Measurements from ENCODE around the gene MYH14.

Gene MYH14

DNA sequence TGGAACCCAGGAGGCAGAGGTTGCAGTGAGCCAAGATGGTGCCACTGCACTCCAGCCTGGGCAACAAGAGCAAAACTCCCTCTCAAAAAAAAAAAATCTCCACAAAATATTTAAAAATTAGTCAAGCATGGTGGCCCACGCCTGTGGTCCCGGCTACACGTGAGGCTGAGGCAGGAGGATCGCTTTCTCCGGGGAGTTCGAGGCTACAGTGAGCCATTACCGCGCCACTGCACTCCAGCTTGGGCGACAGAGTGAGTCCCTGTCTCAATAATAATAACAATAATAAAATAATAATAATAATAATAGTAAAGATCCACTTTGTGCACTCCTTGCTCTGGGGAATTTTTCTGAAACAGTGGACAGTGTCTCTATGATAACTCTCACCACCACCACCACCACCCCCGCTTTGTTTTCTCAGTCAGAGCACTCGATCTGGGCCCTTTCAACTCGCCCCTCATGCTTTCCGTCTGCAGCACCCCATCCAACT is 153.3 kb downstream of the MYH14 start:
- POLR2A ChIA-PET = interaction anchor here (1.1 kb wide), 1 partner anchor 59 kb away, joined by 4 read pairs; no protein-coding TSS in a partner anchor
- H3K27ac ChIP-seq (ENCODE audit: insufficient read depth in 1 of 2, low read depth in 1 of 2, low read length in 2 of 2, poor library complexity in 1 of 2, severe bottlenecking in 2 of 2) = peak overlapping the region in 1 of 2 experiments; percentile 87
- peaks cover 0 to 11% (median 8%) of the 10 kb centered on the region in 4 experiments for H3K4me1 ChIP-seq (ENCODE audit: control extremely low read depth in 1 of 4, control insufficient read depth in 4 of 4, insufficient read depth in 4 of 4, low read length in 3 of 4)
- no peaks in the 10 kb centered on the region for H3K36me3 ChIP-seq (ENCODE audit: control insufficient read depth in 4 of 4, insufficient read depth in 4 of 4, low read length in 3 of 4)
- peak overlapping the region in 3 of 7 experiments; percentile 63 to 87 (median 83) for H3K4me3 ChIP-seq (ENCODE audit: control insufficient read depth in 1 of 7, extremely low read depth in 1 of 7, insufficient read depth in 4 of 7, low read depth in 2 of 7, low read length in 6 of 7)
- CTCF ChIA-PET = interaction anchor here (1.0 to 2.6 kb wide), 10 partner anchors 10 to 200 kb away, joined by 3 to 14 read pairs (median 4); no protein-coding TSS in a partner anchor
- H3K9me3 ChIP-seq (ENCODE audit: control extremely low read depth in 1 of 5, control insufficient read depth in 4 of 5, insufficient read depth in 2 of 5, low read depth in 1 of 5, low read length in 4 of 5) = no peaks in the 10 kb centered on the region
- 17% methylated on average over 5 of the region's 13 CpGs for WGBS (ENCODE audit: insufficient coverage)
- peaks cover 0 to 8% (median 0%) of the 10 kb centered on the region in 5 experiments for H3K27me3 ChIP-seq (replicated peaks in 2 of 5; ENCODE audit: control insufficient read depth in 4 of 5, insufficient read depth in 5 of 5, low read length in 4 of 5)
- no peak for DNase-seq

DNA sequence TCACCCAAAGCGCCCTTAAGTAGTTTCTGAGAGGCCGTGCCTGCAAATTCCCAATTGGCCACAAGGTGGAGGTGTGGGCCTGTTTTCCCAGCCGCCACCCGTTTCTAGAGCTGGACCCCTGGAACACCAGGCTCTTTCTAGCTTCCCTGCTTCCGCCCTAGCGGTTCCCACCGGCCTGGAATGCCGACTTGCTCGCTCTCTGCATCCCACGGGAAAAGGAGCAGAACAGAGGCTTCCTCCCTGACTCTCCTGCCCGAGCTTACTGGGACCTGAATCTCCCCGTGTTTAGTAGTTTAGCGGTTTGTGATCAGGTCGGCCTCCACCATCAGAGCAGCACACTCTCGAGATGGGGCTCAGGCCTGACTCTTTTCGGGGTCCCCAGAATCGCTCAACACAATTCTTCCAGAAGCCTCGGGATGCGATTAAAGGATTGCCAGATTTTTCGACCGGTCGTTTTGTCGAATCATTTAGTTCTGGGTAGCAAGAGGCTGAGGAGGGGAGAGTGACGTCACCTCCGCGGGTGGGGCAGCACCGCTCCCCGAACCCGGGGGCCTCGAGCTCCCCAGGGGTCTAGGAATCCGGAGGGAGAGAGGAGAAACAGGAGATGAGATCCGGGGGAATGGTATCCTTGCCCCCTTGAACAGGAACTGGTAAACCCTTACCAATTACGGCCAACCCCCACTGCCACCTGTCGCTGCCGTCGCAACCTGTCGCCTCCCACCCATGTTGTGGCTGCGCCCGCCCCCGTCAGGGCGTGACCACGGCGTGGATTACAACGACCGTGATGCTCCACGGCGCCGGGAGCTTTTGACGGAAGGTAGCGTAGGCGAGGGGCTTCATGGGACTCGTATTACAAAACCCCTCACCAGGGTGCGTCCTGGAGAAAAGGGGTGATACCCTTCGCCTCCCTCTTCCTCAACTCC is 154.0 kb downstream of the MYH14 start:
- Histone ChIP-seq H3K9me3 (ENCODE audit: control extremely low read depth in 1 of 5, control insufficient read depth in 4 of 5, insufficient read depth in 2 of 5, low read depth in 1 of 5, low read length in 4 of 5) (no peaks in the 10 kb centered on the region), H3K27ac (ENCODE audit: insufficient read depth in 1 of 2, low read depth in 1 of 2, low read length in 2 of 2, poor library complexity in 1 of 2, severe bottlenecking in 2 of 2) (peak overlapping the region; percentile 62 to 87), H3K27me3 (replicated peaks in 2 of 5; ENCODE audit: control insufficient read depth in 4 of 5, insufficient read depth in 5 of 5, low read length in 4 of 5) (peaks cover 0 to 4% (median 0%) of the 10 kb centered on the region in 5 experiments), H3K4me1 (ENCODE audit: control extremely low read depth in 1 of 4, control insufficient read depth in 4 of 4, insufficient read depth in 4 of 4, low read length in 3 of 4) (peaks cover 0 to 11% (median 8%) of the 10 kb centered on the region in 4 experiments), H3K4me3 (ENCODE audit: control insufficient read depth in 1 of 7, extremely low read depth in 1 of 7, insufficient read depth in 4 of 7, low read depth in 2 of 7, low read length in 6 of 7) (peak overlapping the region; percentile 35 to 87 (median 81)), H3K36me3 (ENCODE audit: control insufficient read depth in 4 of 4, insufficient read depth in 4 of 4, low read length in 3 of 4) (no peaks in the 10 kb centered on the region)
- 2% methylated on average over 41 of the region's 54 CpGs for WGBS (ENCODE audit: insufficient coverage)
- POLR2A ChIA-PET = interaction anchor here (1.1 to 1.2 kb wide), 2 partner anchors 19 to 58 kb away, joined by 3 to 4 read pairs; partner anchors contain the start of gene NR1H2
- CTCF ChIA-PET = interaction anchor here (0.6 to 2.6 kb wide), 14 partner anchors 9 to 312 kb away, joined by 3 to 14 read pairs (median 4); no protein-coding TSS in a partner anchor
- DNase-seq = peak; percentile 84 to 95 (median 91)

DNA sequence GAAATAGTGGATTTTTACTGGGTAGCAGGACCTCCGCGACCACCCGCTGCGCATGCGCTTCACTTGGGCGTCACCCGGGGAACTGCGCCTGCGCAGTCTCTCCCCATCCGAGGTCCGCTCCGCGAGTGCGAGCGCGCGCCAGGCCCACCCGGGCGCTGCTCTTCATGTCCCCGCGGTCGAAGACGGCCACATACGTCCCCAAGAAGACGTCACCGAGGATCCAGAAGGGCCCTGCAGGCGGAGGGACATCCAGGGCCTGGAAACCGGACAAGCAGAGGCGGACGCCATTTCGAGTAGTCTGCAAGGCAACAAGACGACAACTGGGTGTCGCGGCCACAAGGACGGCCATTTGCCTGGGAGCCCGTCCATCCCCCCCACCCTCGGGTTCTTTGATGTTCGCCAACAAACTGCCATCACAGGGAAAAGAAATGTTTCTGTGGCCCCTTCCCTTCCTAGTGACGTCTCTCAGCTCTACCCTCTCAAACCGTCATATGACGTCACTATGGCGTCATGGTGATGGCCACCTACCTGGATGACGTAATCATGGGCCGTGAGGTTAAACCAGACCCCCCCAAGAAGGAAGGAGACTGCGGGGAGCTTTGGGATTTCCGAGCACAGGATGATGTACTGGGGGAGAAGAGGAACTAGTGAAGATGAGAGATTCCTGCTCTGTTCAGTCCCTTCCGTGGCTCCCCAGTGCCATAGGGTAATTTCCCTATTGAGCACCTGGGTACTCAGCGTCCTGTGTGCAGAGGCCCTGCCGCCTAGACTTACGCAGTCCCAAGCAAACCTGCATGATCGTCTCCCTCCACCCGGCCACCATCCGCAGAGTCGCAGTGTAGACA is 155.3 kb downstream of the MYH14 start:
- CTCF ChIA-PET = interaction anchor here (1.2 to 2.6 kb wide), 6 partner anchors 8 to 311 kb away, joined by 3 to 13 read pairs (median 6); no protein-coding TSS in a partner anchor
- Histone ChIP-seq H3K4me1 (ENCODE audit: control extremely low read depth in 1 of 4, control insufficient read depth in 4 of 4, insufficient read depth in 4 of 4, low read length in 3 of 4) (peaks cover 0 to 11% (median 8%) of the 10 kb centered on the region in 4 experiments), H3K9me3 (ENCODE audit: control extremely low read depth in 1 of 5, control insufficient read depth in 4 of 5, insufficient read depth in 2 of 5, low read depth in 1 of 5, low read length in 4 of 5) (no peaks in the 10 kb centered on the region), H3K4me3 (ENCODE audit: control insufficient read depth in 1 of 7, extremely low read depth in 1 of 7, insufficient read depth in 4 of 7, low read depth in 2 of 7, low read length in 6 of 7) (peak overlapping the region; percentile 21 to 87 (median 58)), H3K27me3 (replicated peaks in 2 of 5; ENCODE audit: control insufficient read depth in 4 of 5, insufficient read depth in 5 of 5, low read length in 4 of 5) (peaks cover 0 to 4% (median 0%) of the 10 kb centered on the region in 5 experiments), H3K36me3 (ENCODE audit: control insufficient read depth in 4 of 4, insufficient read depth in 4 of 4, low read length in 3 of 4) (no peaks in the 10 kb centered on the region), H3K27ac (ENCODE audit: insufficient read depth in 1 of 2, low read depth in 1 of 2, low read length in 2 of 2, poor library complexity in 1 of 2, severe bottlenecking in 2 of 2) (peak overlapping the region in 1 of 2 experiments; percentile 87)
- peak; percentile 76 to 85 (median 82) for DNase-seq
- WGBS (ENCODE audit: insufficient coverage) = 27% methylated on average over 48 of the region's 54 CpGs
- POLR2A ChIA-PET = no interaction called here

DNA sequence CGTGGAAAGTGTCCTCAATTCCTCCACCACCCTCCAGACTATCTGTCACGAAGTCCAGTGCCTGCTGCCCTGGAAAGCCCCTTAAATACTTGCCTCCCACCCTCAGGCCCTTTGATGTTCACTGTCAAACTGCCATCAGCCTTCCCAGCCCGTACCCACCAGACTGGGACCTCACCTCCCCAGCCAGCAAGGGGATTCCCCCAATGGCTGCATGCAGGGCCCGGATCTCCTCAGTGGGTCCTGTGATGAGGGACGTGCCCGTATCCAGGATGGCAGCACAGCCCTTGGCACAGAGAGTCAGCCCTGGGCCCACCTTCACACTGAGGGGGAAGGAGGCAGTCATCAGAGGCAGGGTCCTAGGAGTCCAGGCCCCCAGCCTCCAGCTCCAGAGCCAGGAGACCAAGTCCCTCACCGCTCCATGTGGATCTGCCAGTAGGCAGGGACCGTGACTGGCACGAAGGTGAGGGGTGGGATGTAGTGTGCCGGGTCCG is 156.0 kb downstream of the MYH14 start:
- Histone ChIP-seq H3K36me3 (ENCODE audit: control insufficient read depth in 4 of 4, insufficient read depth in 4 of 4, low read length in 3 of 4) (no peaks in the 10 kb centered on the region), H3K27me3 (replicated peaks in 2 of 5; ENCODE audit: control insufficient read depth in 4 of 5, insufficient read depth in 5 of 5, low read length in 4 of 5) (peaks cover 0 to 4% (median 0%) of the 10 kb centered on the region in 5 experiments), H3K9me3 (ENCODE audit: control extremely low read depth in 1 of 5, control insufficient read depth in 4 of 5, insufficient read depth in 2 of 5, low read depth in 1 of 5, low read length in 4 of 5) (no peaks in the 10 kb centered on the region), H3K4me3 (ENCODE audit: control insufficient read depth in 1 of 7, extremely low read depth in 1 of 7, insufficient read depth in 4 of 7, low read depth in 2 of 7, low read length in 6 of 7) (peak overlapping the region in 1 of 7 experiments; percentile 86), H3K27ac (ENCODE audit: insufficient read depth in 1 of 2, low read depth in 1 of 2, low read length in 2 of 2, poor library complexity in 1 of 2, severe bottlenecking in 2 of 2) (no peak overlapping the region), H3K4me1 (ENCODE audit: control extremely low read depth in 1 of 4, control insufficient read depth in 4 of 4, insufficient read depth in 4 of 4, low read length in 3 of 4) (peaks cover 0 to 11% (median 8%) of the 10 kb centered on the region in 4 experiments)
- WGBS (ENCODE audit: insufficient coverage) = 99% methylated on average over 7 of the region's 11 CpGs
- POLR2A ChIA-PET = no interaction called here
- CTCF ChIA-PET = interaction anchor here (0.7 kb wide), 1 partner anchor 11 kb away, joined by 3 read pairs; no protein-coding TSS in a partner anchor
- DNase-seq = no peak
